NCI-H187 (cell line): ENCODE measurements around the gene TYMP.
"Not testable (repeated sequence)": the region's sequence is repeated elsewhere in the genome, so short reads cannot be mapped to it uniquely, and the experiment has no call there.

Experiments
- DNase-seq, 2 experiments: peaks; one replicate each; lab custom pipeline; 2025; lab: John Stamatoyannopoulos, UW

TYMP gene

GRCh38 chr22:50540381-50540780 lies 10.6 kb upstream of the TYMP start:
- DNase-seq, result no peak

- no peak for DNase-seq
These were observed 8.0 kb upstream of the TYMP start for GRCh38 chr22:50537765-50538164.

GRCh38 chr22:50536226-50536625 lies 6.4 kb upstream of the TYMP start:
- no peak for DNase-seq

GRCh38 chr22:50535113-50535512 lies 5.3 kb upstream of the TYMP start:
- no peak for DNase-seq

GRCh38 chr22:50533856-50534711 lies 4.3 kb upstream of the TYMP start:
- DNase-seq, result not testable (repeated sequence)

- DNase-seq, result no peak
These were observed 3.3 kb upstream of the TYMP start for GRCh38 chr22:50532824-50533796.

- DNase-seq, result no peak
These were observed 2.3 kb upstream of the TYMP start for GRCh38 chr22:50531962-50532674.

- DNase-seq, result no peak
These were observed 1.7 kb upstream of the TYMP start for GRCh38 chr22:50531546-50531961.

GRCh38 chr22:50530877-50531545 lies 1.2 kb upstream of the TYMP start:
- DNase-seq, result no peak

- DNase-seq, result no peak
These were observed 716 bp upstream of the TYMP start for GRCh38 chr22:50530580-50530876.

- no peak for DNase-seq
These were observed 356 bp downstream of the TYMP start for GRCh38 chr22:50529416-50529896.

GRCh38 chr22:50528682-50529415 lies 963 bp downstream of the TYMP start:
- DNase-seq, result no peak

- no peak for DNase-seq
These were observed 1.7 kb downstream of the TYMP start for GRCh38 chr22:50527921-50528681.

GRCh38 chr22:50526834-50527801 lies 2.7 kb downstream of the TYMP start:
- no peak for DNase-seq

- no peak for DNase-seq
These were observed 3.5 kb downstream of the TYMP start for GRCh38 chr22:50526108-50526833.

- DNase-seq, result no peak
These were observed 4.0 kb downstream of the TYMP start for GRCh38 chr22:50525858-50526107.

GRCh38 chr22:50525104-50525857 lies 4.5 kb downstream of the TYMP start, which contains the start of gene SCO2:
TSS of gene SCO2 (minus strand) at chr22:50525598. CDS start at chr22:50524411, 1,187 bp downstream.
- peak; percentile 14 to 59 for DNase-seq

GRCh38 chr22:50524676-50525103 lies 5.1 kb downstream of the TYMP start:
- DNase-seq, result no peak
